Chondrocyte (in vitro differentiated cells): Measurements from ENCODE around the gene HOXA1. TPM values are rescaled to one million over a fixed set of nuclear protein-coding genes. Genes with fewer than 3 reads are reported as not detected.

Source experiments
- DNase-seq: peaks from one replicate; pipeline ENCODE4 v3.0.0; 2021; ENCODE audit warnings: mixed read lengths, low spot score
- H3K27ac Mint-ChIP-seq: one replicate; pipeline ENCODE4 v1.8.0; 2021; ENCODE audit warnings: mild to moderate bottlenecking, moderate library complexity, mixed read lengths; ENCODE audit not compliant: unreplicated experiment
- H3K27me3 Mint-ChIP-seq: 2 replicates; pipeline ENCODE4 v1.8.0; 2021; ENCODE audit warnings: low read depth, mixed read lengths
- H3K36me3 Mint-ChIP-seq: 2 replicates; pipeline ENCODE4 v1.8.0; 2021; ENCODE audit warnings: low read depth, mixed read lengths
- H3K4me1 Mint-ChIP-seq: 2 replicates; pipeline ENCODE4 v1.8.0; 2021; ENCODE audit warnings: low read depth, mild to moderate bottlenecking, mixed read lengths
- H3K4me3 Mint-ChIP-seq: one replicate; pipeline ENCODE4 v1.8.0; 2021; ENCODE audit warnings: mild to moderate bottlenecking, moderate library complexity, mixed read lengths; ENCODE audit not compliant: unreplicated experiment
- H3K9me3 Mint-ChIP-seq: 2 replicates; pipeline ENCODE4 v1.8.0; 2021; ENCODE audit warnings: low read depth, mixed read lengths
- CTCF ChIP-seq: fragments of 200-600 bp; sonication (generic); IDR thresholded peaks from 2 replicates; pipeline ENCODE4 v1.5.0; 2021; ENCODE audit warnings: antibody characterized with exemption, mild to moderate bottlenecking, moderate library complexity
- total RNA-seq: library from RNA; stranded (reverse); gene quantifications from 3 replicates; pipeline ENCODE4 v1.2.1, GENCODE V29; 2021

HOXA1 gene
- total RNA-seq, 1 donor from 2014 or later, result 2.9 TPM

- DNase-seq, result no peak
- H3K4me1 Mint-ChIP-seq, result peaks cover 70% of the 10 kb centered on the region
- peaks cover 20% of the 10 kb centered on the region for H3K36me3 Mint-ChIP-seq
- peak; percentile 4 for TF ChIP-seq CTCF
- H3K27ac Mint-ChIP-seq, result peak overlapping the region; percentile 99
- H3K27me3 Mint-ChIP-seq, result peaks cover 48% of the 10 kb centered on the region
- no peaks in the 10 kb centered on the region for H3K9me3 Mint-ChIP-seq
- H3K4me3 Mint-ChIP-seq, result peak overlapping the region; percentile 96
Measured at GRCh38 chr7:27098578-27099451, 3.0 kb upstream of the HOXA1 start.

- Mint-ChIP-seq H3K27ac (peak overlapping the region; percentile 99), H3K9me3 (no peaks in the 10 kb centered on the region), H3K27me3 (peaks cover 45% of the 10 kb centered on the region), H3K4me1 (peaks cover 61% of the 10 kb centered on the region), H3K36me3 (peaks cover 20% of the 10 kb centered on the region), H3K4me3 (peak overlapping the region; percentile 96)
- DNase-seq, result no peak
- TF ChIP-seq CTCF, result peak; percentile 20
Measured at GRCh38 chr7:27097686-27098577, 2.1 kb upstream of the HOXA1 start.

DNA sequence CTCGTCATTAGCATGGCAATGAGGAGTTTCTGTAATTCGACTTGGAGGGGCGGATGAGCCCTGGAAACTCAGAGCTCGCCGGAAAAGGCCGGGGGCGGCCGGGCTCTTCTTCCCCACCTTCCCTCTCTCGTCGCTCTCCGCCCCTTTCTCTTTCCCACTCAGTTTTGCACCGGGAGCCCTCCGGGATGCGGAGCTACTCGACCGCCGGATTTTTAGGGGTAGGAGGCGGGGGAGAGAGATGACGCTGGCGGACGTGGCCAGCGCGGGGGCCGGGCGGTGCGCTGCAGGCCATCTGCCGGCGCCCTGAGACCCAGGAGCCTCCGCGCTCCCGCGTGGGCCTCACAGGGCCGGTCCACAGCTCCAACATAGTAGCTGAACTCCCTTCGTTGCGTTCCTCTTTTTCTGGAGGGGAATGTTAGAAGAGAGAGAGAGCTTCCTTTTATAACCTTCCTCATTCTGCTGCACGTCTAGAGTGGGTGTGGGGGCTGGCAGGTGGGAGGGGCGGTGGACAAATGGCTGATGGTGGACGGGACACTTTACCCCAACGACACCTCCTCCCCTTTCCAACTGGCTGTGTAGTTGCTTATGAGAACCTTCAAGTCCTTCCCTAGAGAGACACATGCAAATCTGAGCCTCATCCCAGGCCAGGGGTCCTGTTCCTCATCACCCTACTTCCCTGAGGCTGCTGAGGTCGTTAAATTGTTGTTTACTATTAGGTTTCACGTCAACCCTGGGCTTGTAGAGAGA, 1.1 kb upstream of the HOXA1 start:
- H3K27me3 Mint-ChIP-seq, result peaks cover 50% of the 10 kb centered on the region
- H3K4me1 Mint-ChIP-seq, result peaks cover 53% of the 10 kb centered on the region
- peak overlapping the region; percentile 99 for H3K27ac Mint-ChIP-seq
- peaks cover 20% of the 10 kb centered on the region for H3K36me3 Mint-ChIP-seq
- DNase-seq, result no peak
- H3K9me3 Mint-ChIP-seq, result no peaks in the 10 kb centered on the region
- H3K4me3 Mint-ChIP-seq, result peak overlapping the region; percentile 96
- no peak for TF ChIP-seq CTCF

GRCh38 chr7:27095050-27095896, 527 bp downstream of the HOXA1 start:
- H3K27ac Mint-ChIP-seq, result peak overlapping the region; percentile 93
- peaks cover 54% of the 10 kb centered on the region for H3K27me3 Mint-ChIP-seq
- peaks cover 37% of the 10 kb centered on the region for H3K4me1 Mint-ChIP-seq
- no peak for DNase-seq
- peaks cover 8% of the 10 kb centered on the region for H3K36me3 Mint-ChIP-seq
- TF ChIP-seq CTCF, result no peak
- no peaks in the 10 kb centered on the region for H3K9me3 Mint-ChIP-seq
- H3K4me3 Mint-ChIP-seq, result peak overlapping the region; percentile 96
